ENCODE data around the gene HLA-A.

- TF ChIP-seq CTCF (IDR thresholded peaks at IDR 0.05) = no peak
- TF ChIP-seq POLR2A (IDR thresholded peaks at IDR 0.05) = no peak
These were observed 6.9 kb upstream of the HLA-A start for GRCh38 chr6:29935273-29935955.

All from adrenal gland (tissue), 5 donors.